GM18502 (cell line): ENCODE data around the gene PCDHGA3.
"Not testable (repeated sequence)": the region's sequence is repeated elsewhere in the genome, so short reads cannot be mapped to it uniquely, and the experiment has no call there.

ENCODE experiments used
- ATAC-seq: cut with Tn5 transposase; IDR thresholded peaks from one replicate; pipeline ENCODE4 v1.9.1; 2021; ENCODE audit warnings: mild to moderate bottlenecking; ENCODE audit not compliant: unreplicated experiment, poor library complexity

Gene PCDHGA3

DNA sequence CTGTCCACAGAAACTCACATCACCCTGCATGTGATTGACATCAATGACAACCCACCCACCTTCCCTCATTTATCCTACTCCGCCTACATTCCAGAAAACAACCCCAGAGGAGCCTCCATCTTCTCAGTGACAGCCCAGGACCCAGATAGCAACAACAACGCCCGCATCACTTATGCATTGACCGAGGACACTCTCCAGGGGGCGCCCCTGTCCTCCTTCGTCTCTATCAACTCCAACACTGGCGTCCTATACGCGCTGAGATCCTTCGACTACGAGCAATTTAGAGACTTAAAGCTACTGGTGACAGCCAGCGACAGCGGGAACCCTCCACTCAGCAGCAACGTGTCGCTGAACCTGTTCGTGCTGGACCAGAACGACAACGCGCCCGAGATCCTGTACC is 1.7 kb downstream of the PCDHGA3 start:
- no peak for ATAC-seq

DNA sequence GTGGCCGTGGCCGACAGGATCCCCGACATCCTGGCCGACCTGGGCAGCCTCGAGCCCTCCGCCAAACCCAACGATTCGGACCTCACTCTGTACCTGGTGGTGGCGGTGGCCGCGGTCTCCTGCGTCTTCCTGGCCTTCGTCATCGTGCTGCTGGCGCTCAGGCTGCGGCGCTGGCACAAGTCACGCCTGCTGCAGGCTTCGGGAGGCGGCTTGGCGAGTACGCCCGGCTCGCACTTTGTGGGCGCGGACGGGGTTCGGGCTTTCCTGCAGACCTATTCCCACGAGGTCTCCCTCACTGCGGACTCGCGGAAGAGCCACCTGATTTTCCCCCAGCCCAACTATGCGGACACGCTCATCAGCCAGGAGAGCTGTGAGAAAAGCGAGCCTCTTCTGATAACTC is 2.4 kb downstream of the PCDHGA3 start:
- ATAC-seq, result not testable (repeated sequence)

DNA sequence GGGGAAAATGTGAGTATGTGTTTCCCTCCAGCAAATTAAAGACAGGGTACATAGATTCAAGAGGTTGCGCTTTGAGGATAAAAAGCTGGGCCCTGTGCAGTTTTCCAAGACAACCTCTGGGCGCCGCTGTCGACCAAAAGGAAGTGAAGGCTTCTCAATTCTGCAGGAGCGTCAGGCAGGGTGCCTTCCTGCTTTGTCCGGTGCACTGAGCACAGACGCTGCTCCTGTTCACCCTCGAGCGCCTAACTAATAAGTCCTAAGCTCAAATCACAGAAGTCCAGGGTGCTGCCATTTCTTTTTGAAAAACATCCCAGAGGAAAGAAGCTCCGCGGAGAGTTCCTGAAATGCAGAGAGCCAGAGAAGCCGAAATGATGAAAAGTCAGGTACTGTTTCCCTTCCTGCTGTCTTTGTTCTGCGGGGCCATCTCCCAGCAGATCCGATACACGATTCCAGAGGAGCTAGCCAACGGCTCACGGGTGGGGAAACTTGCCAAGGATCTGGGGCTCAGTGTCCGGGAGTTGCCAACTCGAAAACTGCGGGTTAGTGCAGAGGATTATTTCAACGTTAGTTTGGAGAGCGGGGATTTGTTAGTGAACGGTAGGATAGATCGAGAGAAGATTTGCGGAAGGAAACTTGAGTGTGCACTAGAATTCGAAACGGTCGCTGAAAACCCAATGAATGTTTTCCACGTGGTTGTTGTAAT is 6.4 kb downstream of the PCDHGA3 start, which contains the start of gene PCDHGB1:
PCDHGB1 (plus strand) TSS at position 183 of the 703 bp plus-strand sequence; CDS start at position 345, 162 bp downstream.
- ATAC-seq, result no peak

GRCh38 chr5:141351591-141351990 is 8.0 kb downstream of the PCDHGA3 start:
- ATAC-seq, result no peak

DNA sequence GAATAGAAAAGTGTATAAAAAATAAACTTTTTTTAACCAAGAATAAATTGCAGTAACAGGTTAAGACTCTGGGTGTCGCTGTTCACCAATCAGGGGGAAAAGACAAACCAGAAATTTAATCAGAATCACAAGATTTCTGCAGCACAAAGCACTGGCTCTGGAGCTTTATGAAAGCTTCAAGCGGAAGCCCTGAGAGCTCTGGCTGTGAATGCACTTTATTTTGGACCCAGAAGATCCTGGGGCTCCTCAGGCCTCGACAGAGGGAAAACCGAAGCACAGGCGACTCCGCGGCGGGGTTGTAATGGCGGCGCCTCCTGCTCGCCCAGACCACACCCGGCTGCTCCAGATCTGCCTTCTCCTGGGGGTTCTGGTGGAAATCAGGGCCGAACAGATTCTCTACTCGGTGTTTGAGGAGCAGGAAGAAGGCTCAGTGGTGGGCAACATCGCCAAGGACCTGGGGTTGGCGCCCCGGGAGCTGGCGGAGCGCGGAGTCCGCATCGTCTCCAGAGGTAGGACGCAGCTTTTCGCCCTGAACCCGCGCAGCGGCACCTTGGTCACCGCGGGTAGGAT is 11.4 kb downstream of the PCDHGA3 start, which contains the start of gene PCDHGA4:
PCDHGA4 (plus strand) TSS at position 122 of the 570 bp plus-strand sequence; CDS start at position 209, 87 bp downstream.
- ATAC-seq, result no peak

DNA sequence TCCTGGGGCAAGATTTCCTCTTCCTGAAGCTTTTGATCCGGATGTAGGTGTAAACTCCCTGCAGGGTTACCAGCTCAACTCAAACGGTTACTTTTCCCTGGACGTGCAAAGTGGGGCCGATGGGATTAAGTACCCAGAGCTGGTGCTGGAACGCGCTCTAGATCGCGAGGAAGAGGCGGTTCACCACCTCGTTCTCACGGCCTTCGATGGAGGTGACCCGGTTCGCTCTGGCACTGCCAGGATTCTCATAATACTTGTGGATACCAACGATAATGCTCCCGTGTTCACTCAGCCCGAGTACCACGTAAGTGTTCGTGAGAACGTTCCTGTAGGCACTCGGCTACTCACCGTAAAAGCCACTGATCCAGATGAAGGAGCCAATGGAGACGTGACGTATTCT is 12.0 kb downstream of the PCDHGA3 start:
- ATAC-seq, result no peak

DNA sequence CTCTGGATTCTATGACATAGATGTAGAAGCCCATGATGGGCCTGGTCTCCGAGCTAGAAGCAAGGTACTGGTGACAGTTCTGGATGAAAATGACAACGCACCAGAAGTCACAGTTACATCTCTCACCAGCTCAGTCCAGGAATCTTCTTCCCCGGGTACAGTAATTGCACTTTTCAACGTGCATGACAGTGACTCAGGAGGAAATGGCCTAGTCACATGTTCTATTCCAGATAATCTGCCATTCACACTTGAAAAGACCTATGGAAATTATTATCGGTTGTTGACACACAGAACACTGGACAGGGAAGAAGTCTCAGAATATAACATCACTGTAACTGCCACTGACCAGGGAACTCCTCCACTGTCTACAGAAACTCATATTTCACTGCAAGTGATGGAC is 12.5 kb downstream of the PCDHGA3 start:
- no peak for ATAC-seq

DNA sequence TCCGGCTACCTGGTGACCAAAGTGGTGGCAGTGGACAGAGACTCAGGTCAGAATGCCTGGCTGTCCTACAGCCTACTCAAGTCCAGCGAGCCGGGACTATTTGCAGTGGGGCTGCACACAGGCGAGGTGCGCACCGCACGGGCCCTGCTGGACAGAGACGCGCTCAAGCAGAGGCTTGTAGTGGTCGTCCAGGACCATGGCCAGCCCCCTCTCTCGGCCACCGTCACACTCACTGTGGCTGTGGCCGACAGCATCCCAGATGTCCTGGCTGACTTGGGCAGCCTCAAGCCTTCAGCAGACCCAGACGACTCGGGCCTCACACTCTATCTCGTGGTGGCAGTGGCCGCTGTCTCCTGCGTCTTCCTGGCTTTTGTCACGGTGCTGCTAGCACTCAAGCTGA is 13.3 kb downstream of the PCDHGA3 start:
- no peak for ATAC-seq

- ATAC-seq, result peak; percentile 47
Measured at GRCh38 chr5:141359790-141360426, 16.3 kb downstream of the PCDHGA3 start, which contains the start of gene PCDHGB2. PCDHGB2 (plus strand) TSS chr5:141359994; CDS start chr5:141360136, 142 bp downstream.

- no peak for ATAC-seq
Measured at GRCh38 chr5:141360685-141361084, 17.1 kb downstream of the PCDHGA3 start.

DNA sequence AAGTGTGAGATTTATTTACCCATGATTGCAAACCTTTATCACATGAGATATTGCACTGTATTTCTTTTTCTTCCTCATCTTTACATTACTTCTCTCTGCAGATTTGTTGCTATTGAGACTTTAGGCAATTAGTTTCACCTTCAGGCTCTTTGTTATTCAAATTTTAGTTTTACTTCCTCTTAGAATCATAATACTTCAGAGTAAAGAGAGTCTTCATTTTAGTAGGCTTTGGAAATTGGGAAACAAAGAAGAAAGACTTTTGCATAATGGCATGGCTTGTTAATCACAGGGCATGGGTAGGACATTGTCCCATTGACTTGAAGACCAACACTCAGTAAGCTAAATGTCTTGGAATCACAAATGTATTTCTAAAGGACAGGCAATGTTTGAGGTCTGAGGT is 19.1 kb downstream of the PCDHGA3 start:
- no peak for ATAC-seq

- no peak for ATAC-seq
Measured at GRCh38 chr5:141363952-141364660, 20.5 kb downstream of the PCDHGA3 start, which contains the start of gene PCDHGA5. PCDHGA5 (plus strand) TSS chr5:141364162; CDS start chr5:141364331, 169 bp downstream.

DNA sequence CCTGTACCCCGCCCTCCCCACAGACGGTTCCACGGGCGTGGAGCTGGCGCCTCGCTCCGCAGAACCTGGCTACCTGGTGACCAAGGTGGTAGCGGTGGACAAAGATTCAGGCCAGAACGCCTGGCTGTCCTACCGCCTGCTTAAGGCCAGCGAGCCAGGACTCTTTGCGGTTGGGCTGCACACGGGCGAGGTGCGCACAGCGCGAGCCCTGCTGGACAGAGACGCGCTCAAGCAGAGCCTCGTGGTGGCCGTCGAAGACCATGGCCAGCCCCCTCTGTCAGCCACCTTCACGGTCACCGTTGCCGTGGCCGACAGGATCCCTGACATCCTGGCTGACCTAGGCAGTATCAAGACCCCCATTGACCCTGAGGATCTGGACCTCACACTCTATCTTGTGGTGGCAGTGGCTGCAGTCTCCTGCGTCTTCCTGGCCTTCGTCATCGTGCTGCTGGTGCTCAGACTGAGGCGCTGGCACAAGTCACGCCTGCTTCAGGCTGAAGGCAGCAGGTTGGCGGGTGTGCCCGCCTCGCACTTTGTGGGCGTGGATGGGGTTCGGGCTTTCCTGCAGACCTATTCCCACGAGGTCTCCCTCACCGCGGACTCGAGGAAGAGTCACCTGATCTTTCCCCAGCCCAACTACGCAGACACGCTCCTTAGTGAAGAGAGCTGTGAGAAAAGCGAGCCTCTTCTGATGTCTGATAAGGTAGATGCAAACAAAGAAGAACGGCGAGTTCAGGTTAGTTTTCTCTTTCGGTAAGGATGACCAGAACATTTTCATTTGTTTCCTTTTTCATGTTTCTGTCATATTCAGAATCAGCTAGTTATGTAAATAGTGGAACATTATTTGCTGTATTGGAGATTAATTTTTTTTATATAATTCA is 22.6 kb downstream of the PCDHGA3 start:
- ATAC-seq, result no peak

DNA sequence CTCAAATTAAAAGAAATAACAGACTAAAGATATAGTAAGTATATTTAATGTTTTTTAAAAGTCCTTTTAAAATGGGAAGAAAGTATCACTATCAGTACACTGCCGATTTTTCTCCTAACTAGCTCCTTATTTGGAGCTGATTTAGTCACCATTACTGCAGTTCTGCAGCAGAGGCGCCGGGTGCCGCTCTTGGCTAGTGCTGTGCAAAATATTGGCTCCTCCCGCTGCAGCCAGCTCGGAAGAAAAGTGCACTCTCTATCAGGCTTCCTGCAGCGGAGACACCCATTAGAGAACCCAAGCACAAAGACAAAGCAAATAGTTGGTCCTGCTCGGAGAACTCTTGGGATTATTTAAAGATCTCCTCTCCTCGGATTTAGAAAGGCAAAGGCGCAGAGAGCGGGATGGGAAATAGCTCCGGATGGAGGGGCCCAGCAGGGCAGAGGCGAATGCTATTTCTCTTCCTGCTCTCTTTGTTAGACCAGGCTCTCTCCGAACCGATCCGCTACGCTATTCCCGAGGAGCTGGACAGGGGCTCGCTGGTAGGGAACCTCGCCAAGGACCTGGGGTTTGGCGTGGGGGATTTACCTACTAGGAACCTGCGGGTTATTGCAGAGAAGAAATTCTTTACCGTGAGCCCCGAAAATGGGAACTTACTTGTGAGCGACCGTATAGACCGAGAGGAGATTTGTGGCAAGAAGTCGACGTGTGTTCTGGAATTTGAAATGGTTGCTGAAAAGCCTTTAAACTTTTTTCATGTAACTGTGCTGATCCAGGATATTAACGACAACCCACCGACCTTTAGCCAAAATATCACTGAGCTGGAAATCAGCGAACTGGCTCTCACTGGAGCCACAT is 26.6 kb downstream of the PCDHGA3 start, which contains the start of gene PCDHGB3:
PCDHGB3 (plus strand) TSS at position 249 of the 855 bp plus-strand sequence; CDS start at position 402, 153 bp downstream.
- ATAC-seq, result peak; percentile 61

DNA sequence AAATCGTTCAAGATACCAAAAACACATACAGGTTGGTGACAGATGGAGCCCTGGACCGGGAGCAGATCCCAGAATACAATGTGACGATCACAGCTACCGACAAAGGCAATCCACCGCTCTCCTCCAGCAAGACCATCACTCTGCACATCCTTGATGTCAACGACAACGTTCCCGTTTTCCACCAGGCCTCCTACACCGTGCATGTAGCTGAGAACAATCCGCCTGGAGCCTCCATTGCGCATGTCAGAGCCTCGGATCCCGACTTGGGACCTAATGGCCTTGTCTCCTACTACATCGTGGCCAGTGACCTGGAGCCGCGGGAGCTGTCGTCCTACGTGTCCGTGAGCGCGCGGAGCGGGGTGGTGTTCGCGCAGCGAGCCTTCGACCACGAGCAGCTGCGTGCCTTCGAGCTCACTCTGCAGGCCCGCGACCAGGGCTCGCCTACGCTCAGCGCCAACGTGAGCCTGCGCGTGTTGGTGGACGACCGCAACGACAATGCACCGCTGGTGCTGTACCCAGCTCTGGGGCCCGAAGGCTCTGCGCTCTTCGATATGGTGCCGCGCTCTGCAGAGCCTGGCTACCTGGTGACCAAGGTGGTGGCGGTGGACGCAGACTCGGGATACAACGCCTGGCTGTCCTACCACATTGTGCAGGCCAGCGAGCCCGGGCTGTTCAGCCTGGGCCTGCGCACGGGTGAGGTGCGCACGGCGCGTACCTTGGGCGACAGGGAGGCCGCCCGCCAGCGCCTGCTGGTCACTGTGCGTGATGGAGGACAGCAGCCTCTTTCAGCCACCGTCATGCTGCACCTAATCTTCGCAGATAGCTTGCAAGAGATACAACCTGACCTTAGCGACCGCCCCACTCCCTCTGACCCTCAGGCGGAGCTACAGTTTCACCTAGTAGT is 28.2 kb downstream of the PCDHGA3 start:
- ATAC-seq, result no peak

- ATAC-seq, result no peak
Measured at GRCh38 chr5:141373673-141374317, 30.2 kb downstream of the PCDHGA3 start, which contains the start of gene PCDHGA6. PCDHGA6 (plus strand) TSS chr5:141373891; CDS start chr5:141374084, 193 bp downstream.

DNA sequence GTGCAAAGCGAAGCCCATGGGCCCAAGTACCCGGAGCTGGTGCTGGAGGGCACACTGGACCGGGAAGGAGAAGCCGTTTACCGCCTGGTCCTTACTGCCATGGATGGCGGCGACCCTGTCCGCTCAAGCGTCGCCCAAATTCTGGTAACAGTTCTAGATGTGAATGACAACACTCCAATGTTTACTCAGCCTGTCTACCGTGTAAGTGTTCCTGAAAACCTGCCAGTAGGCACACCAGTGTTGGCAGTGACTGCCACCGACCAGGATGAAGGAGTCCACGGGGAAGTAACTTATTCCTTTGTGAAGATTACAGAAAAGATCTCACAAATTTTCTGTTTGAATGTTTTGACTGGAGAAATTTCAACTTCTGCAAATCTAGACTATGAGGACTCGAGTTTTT is 31.0 kb downstream of the PCDHGA3 start:
- ATAC-seq, result no peak
